Hepatocyte (in vitro differentiated cells): ENCODE data around the gene FAM162B.

Experiments used
- EZH2 ChIP-seq: fragments of 200-600 bp; sonication (generic); IDR thresholded peaks from 2 replicates; pipeline ENCODE4 v1.6.1; 2016; ENCODE audit warnings: antibody characterized with exemption, mild to moderate bottlenecking, borderline replicate concordance
- TF ChIP-seq, protein P1 (sequence below): fragments of 200-600 bp; sonication (generic); IDR thresholded peaks from 2 replicates; pipeline ENCODE4 v1.5.1; 2016; ENCODE audit warnings: antibody characterized with exemption, mild to moderate bottlenecking; ENCODE audit not compliant: poor library complexity

DNA sequence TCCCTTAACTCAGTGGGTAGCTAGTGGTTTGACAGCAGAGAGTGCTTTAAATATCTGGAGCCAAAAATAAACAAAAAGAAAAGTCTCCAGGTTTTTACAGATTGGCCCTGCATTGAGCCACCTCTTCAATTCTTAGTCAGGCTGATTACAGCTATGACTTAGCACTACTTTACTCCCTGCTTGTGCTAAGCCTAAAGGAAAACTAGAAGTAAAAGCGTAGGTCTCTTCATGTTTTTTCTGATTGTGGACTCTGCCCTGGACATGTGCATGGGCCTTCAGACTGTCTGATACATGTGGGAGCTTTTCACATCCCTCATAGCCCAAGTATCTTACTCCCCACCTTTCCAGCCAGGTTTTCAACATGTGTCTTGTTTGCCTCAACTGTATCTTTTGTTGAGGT lies 51.2 kb downstream of the FAM162B start:
- TF ChIP-seq, protein P1, sequence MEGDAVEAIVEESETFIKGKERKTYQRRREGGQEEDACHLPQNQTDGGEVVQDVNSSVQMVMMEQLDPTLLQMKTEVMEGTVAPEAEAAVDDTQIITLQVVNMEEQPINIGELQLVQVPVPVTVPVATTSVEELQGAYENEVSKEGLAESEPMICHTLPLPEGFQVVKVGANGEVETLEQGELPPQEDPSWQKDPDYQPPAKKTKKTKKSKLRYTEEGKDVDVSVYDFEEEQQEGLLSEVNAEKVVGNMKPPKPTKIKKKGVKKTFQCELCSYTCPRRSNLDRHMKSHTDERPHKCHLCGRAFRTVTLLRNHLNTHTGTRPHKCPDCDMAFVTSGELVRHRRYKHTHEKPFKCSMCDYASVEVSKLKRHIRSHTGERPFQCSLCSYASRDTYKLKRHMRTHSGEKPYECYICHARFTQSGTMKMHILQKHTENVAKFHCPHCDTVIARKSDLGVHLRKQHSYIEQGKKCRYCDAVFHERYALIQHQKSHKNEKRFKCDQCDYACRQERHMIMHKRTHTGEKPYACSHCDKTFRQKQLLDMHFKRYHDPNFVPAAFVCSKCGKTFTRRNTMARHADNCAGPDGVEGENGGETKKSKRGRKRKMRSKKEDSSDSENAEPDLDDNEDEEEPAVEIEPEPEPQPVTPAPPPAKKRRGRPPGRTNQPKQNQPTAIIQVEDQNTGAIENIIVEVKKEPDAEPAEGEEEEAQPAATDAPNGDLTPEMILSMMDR = no peak
- no peak for TF ChIP-seq EZH2
